Measurements from ENCODE around the gene MIS18A. TPM values are rescaled to one million over a fixed set of nuclear protein-coding genes. Genes with fewer than 3 reads are reported as not detected.

The MIS18A gene
- total and polyA plus RNA-seq, 2 experiments from 2014 or later: 46.1 to 133 TPM

DNA sequence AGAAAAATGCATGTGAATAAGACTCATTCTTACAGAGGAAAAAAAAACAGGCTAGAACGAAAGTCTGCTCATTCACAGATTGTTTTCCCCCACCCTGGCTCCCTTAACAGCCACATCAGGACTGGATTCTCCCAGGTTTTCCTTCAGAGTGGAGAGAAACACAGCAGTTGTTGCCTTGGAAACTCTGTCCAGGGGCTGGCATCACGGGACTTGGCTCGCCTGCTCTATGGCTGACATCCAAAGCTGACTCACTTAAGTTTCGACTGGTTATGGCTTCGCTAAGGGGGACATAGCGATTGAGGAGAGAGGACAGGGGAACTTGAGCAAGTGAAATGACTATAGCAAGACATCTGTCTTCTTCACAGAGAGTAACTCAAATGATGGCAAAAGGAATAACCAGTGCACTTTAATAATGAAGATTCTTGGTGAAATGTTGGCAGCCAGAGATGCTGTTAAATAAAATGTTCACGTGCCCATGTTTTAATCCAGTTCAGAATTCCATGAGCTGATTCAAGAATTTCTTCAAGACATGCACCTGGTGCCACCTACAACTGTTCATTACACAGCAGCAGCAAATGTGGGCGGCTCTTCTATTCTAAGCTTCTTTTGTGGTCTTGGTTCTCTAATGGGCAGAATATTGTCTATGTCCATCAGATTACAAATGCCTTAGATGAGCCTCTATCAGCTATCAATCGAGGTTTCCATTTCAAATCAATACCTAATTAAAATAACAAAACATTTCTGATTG, 21.8 kb downstream of the MIS18A start (continued):
- TF ChIP-seq, protein P1, sequence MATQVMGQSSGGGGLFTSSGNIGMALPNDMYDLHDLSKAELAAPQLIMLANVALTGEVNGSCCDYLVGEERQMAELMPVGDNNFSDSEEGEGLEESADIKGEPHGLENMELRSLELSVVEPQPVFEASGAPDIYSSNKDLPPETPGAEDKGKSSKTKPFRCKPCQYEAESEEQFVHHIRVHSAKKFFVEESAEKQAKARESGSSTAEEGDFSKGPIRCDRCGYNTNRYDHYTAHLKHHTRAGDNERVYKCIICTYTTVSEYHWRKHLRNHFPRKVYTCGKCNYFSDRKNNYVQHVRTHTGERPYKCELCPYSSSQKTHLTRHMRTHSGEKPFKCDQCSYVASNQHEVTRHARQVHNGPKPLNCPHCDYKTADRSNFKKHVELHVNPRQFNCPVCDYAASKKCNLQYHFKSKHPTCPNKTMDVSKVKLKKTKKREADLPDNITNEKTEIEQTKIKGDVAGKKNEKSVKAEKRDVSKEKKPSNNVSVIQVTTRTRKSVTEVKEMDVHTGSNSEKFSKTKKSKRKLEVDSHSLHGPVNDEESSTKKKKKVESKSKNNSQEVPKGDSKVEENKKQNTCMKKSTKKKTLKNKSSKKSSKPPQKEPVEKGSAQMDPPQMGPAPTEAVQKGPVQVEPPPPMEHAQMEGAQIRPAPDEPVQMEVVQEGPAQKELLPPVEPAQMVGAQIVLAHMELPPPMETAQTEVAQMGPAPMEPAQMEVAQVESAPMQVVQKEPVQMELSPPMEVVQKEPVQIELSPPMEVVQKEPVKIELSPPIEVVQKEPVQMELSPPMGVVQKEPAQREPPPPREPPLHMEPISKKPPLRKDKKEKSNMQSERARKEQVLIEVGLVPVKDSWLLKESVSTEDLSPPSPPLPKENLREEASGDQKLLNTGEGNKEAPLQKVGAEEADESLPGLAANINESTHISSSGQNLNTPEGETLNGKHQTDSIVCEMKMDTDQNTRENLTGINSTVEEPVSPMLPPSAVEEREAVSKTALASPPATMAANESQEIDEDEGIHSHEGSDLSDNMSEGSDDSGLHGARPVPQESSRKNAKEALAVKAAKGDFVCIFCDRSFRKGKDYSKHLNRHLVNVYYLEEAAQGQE (IDR thresholded peaks at IDR 0.05; ENCODE audit: unreplicated experiment): no peak
- TF ChIP-seq NANOG (IDR thresholded peaks at IDR 0.05; ENCODE audit: borderline replicate concordance) (no peak), CREB1 (CRISPR knock-in tag; IDR thresholded peaks at IDR 0.05; ENCODE audit: low read depth) (no peak), STAT1 (IDR thresholded peaks at IDR 0.05; ENCODE audit: unreplicated experiment) (no peak), EZH2 (IDR thresholded peaks at IDR 0.05; ENCODE audit: low read depth, unreplicated experiment) (no peak), JUNB (IDR thresholded peaks at IDR 0.05; ENCODE audit: unreplicated experiment) (no peak), EZH2phosphoT487 (IDR thresholded peaks at IDR 0.05; ENCODE audit: unreplicated experiment) (no peak), ZNF331 (CRISPR knock-in tag; IDR thresholded peaks at IDR 0.05; ENCODE audit: low read depth) (no peak)
- TF ChIP-seq, protein P2, sequence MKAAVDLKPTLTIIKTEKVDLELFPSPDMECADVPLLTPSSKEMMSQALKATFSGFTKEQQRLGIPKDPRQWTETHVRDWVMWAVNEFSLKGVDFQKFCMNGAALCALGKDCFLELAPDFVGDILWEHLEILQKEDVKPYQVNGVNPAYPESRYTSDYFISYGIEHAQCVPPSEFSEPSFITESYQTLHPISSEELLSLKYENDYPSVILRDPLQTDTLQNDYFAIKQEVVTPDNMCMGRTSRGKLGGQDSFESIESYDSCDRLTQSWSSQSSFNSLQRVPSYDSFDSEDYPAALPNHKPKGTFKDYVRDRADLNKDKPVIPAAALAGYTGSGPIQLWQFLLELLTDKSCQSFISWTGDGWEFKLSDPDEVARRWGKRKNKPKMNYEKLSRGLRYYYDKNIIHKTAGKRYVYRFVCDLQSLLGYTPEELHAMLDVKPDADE (IDR thresholded peaks at IDR 0.05): no peak

DNA sequence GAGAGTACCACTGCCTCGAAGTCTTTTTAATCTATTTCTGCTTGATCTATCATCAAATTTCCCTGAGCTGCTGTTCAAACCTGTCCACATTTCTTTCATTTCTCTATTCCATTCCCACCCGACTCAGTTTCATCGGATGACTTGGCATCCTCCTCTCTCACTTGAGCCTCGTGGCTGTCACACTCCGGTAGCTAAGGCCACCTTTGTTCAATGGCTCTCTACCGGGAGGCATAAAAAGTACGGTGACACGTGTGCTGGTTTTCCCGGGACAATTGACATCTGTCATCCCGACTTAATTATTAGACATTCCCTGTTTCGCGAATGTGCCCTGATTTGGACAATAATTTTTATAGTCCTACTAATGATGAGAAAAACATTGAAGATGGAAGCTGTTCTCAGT, 22.6 kb downstream of the MIS18A start:
- H3K79me2 ChIP-seq (replicated peaks; ENCODE audit: insufficient read depth): no peaks in the 10 kb centered on the region
- H3K4me2 ChIP-seq: no peak overlapping the region
- H3K4me3 Mint-ChIP-seq: no peak overlapping the region
- no peaks in the 10 kb centered on the region for H3K27me3 ChIP-seq (ENCODE audit: insufficient read depth)
- H3K9me3 Mint-ChIP-seq: peaks cover 1% of the 10 kb centered on the region; the same call in 1 of the 3 replicates
- H2AFZ ChIP-seq: no peak overlapping the region
- peaks cover 6% of the 10 kb centered on the region; the same call in 2 of the 3 replicates for H3K4me1 Mint-ChIP-seq
- no peak overlapping the region for H3K4me3 ChIP-seq
- H3K36me3 Mint-ChIP-seq (ENCODE audit: low read depth): no peaks in the 10 kb centered on the region
- DNase-seq (ENCODE audit: low spot score): no peak
- ATAC-seq: no peak
- H3K9me2 ChIP-seq (ENCODE audit: insufficient read depth): no peaks in the 10 kb centered on the region
- no peak overlapping the region for H3K27ac ChIP-seq (ENCODE audit: low read depth)
- no peaks in the 10 kb centered on the region for H3F3A ChIP-seq (replicated peaks; ENCODE audit: low read depth)
- no peak overlapping the region for H3K27ac Mint-ChIP-seq
- H4K20me1 ChIP-seq (replicated peaks; ENCODE audit: insufficient read depth): no peaks in the 10 kb centered on the region
- TF ChIP-seq, protein P3, sequence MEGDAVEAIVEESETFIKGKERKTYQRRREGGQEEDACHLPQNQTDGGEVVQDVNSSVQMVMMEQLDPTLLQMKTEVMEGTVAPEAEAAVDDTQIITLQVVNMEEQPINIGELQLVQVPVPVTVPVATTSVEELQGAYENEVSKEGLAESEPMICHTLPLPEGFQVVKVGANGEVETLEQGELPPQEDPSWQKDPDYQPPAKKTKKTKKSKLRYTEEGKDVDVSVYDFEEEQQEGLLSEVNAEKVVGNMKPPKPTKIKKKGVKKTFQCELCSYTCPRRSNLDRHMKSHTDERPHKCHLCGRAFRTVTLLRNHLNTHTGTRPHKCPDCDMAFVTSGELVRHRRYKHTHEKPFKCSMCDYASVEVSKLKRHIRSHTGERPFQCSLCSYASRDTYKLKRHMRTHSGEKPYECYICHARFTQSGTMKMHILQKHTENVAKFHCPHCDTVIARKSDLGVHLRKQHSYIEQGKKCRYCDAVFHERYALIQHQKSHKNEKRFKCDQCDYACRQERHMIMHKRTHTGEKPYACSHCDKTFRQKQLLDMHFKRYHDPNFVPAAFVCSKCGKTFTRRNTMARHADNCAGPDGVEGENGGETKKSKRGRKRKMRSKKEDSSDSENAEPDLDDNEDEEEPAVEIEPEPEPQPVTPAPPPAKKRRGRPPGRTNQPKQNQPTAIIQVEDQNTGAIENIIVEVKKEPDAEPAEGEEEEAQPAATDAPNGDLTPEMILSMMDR (conservative IDR thresholded peaks at IDR 0.05; ENCODE audit: low read depth in 2 of 2): no peak
- no peaks in the 10 kb centered on the region for H3K36me3 ChIP-seq (ENCODE audit: insufficient read depth)
- H3K27me3 Mint-ChIP-seq (ENCODE audit: insufficient read depth, low read depth, poor library complexity): peaks cover 2% of the 10 kb centered on the region
- H3K4me1 ChIP-seq (ENCODE audit: insufficient read depth): peaks cover 3% of the 10 kb centered on the region; the same call in 1 of the 2 replicates
